Sigmoid colon (tissue), 7 donors: ENCODE measurements around the gene ASB8. TPM values are rescaled to one million over a fixed set of nuclear protein-coding genes. Genes with fewer than 3 reads are reported as not detected.

Experiments
- DNase-seq: peaks from one replicate; pipeline ENCODE4 v3.0.0-alpha.2; 2019
- H3K27ac ChIP-seq, 4 donors: fragments of 200-600 bp; sonication (generic); one replicate each; pipeline ENCODE4 v1.5.1; 2016 to 2019; ENCODE audit warnings: mild to moderate bottlenecking in 1 of 4
- H3K27me3 ChIP-seq, 3 donors: fragments of 200-600 bp; sonication (generic); one replicate each; pipeline ENCODE4 v1.5.1; 2019; ENCODE audit warnings: mild to moderate bottlenecking in 1 of 3
- H3K36me3 ChIP-seq, 4 donors: fragments of 200-600 bp; sonication (generic); one replicate each; pipeline ENCODE4 v1.5.1; 2016 to 2019
- H3K4me1 ChIP-seq, 4 donors: fragments of 200-600 bp; sonication (generic); one replicate each; pipeline ENCODE4 v1.5.1; 2017 to 2019
- H3K4me3 ChIP-seq, 4 donors: fragments of 200-600 bp; sonication (generic); one replicate each; pipeline ENCODE4 v1.5.1; 2017 to 2019; ENCODE audit warnings: mild to moderate bottlenecking in 2 of 4, moderate library complexity in 1 of 4
- H3K9me3 ChIP-seq, 4 donors: fragments of 200-600 bp in 3 of 4; sonication (generic) in 3 of 4; one replicate each; pipeline versions ENCODE4 v1.5.1 to v1.6.1; 2013 to 2019
- EP300 ChIP-seq, 4 donors: sonication (generic); formaldehyde crosslinking; IDR thresholded peaks; one replicate each; pipeline ENCODE4 v1.6.1; 2017; ENCODE audit warnings: antibody characterized with exemption in 4 of 4
- POLR2A ChIP-seq, 2 donors: fragments of 450-650 bp; IDR thresholded peaks; one replicate each; pipeline ENCODE4 v1.6.1; 2016; ENCODE audit warnings: antibody characterized with exemption in 2 of 2, mild to moderate bottlenecking in 2 of 2, moderate library complexity in 2 of 2
- POLR2AphosphoS5 ChIP-seq, 4 donors: sonication (generic); formaldehyde crosslinking; IDR thresholded peaks; one replicate each; pipeline ENCODE4 v1.6.1; 2017; ENCODE audit warnings: antibody characterized with exemption in 4 of 4
- WGBS, 2 donors: extraction: QIAGEN DNeasy Blood & Tissue Kit; methylation state at CpG; one replicate each; pipeline ENCODE4 v1.1.7; 2013; 5-methylcytosine and 5-hydroxymethylcytosine counted together
- intact Hi-C: fragments of 100-400 bp; cut with DNase I; formaldehyde crosslinking; loops from one replicate; pipeline ENCODE4 v1.15.1; 2023
- polyA plus RNA-seq, 3 donors: library from polyadenylated mRNA; stranded (reverse); fragments of 200-250 nt; gene quantifications; one replicate each; pipeline ENCODE4 v1.2.3, GENCODE V29; 2013
- total RNA-seq, 4 donors: library from RNA; depleted of rRNA; stranded (reverse); fragments of >200 nt; gene quantifications; one replicate each; pipeline ENCODE4 v1.1.0, GENCODE V29; 2016
- TF ChIP-seq, protein P1 (sequence below), 4 experiments: fragments of 450-650 bp in 3 of 4; fragments of 200-600 bp in 1 of 4; IDR thresholded peaks; one replicate each; pipeline ENCODE4 v1.5.1; 2016 to 2019; ENCODE audit warnings: antibody characterized with exemption in 4 of 4, mild to moderate bottlenecking in 3 of 4, moderate library complexity in 2 of 4
- donor health status: healthy with polysubstance abuse.
- donor health status: Bipolar disorder and iron deficiency.
- donor health status: healthy.

The ASB8 gene
- total and polyA plus RNA-seq, 7 donors, result 20.6 to 64.3 (median 35.6) TPM

DNA sequence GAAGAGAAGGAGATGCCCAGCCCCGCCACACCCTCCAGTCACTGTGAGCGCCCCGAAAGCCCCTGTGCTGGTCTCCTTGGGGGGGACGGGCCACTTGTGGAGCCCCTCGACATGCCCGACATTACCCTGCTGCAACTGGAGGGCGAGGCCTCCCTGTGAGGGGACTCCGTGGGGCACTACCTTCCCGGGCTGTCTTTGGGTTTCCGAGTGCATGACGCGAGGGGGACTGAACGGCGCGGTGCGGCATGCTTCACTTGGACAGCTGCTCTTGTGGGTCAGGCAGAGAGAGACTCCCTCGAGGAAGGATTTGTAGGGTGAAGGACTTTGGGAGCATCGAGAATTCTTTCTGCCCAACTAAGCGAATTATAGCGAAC lies 27.2 kb upstream of the ASB8 start:
- DNase-seq, result no peak
- Histone ChIP-seq H3K27ac (no peak overlapping the region), H3K27me3 (peaks cover 16 to 54% (median 25%) of the 10 kb centered on the region in 3 donors), H3K4me1 (peaks cover 0 to 28% (median 23%) of the 10 kb centered on the region in 4 donors), H3K9me3 (no peaks in the 10 kb centered on the region), H3K36me3 (no peaks in the 10 kb centered on the region), H3K4me3 (peak overlapping the region; percentile 46 to 62 (median 52))
- WGBS, 2 donors, result 11 to 22% methylated on average over 20 of the region's 20 CpGs
- no peak for TF ChIP-seq EP300 (IDR thresholded peaks at IDR 0.05)
- no peak for TF ChIP-seq POLR2AphosphoS5 (IDR thresholded peaks at IDR 0.05)
- TF ChIP-seq, protein P1, sequence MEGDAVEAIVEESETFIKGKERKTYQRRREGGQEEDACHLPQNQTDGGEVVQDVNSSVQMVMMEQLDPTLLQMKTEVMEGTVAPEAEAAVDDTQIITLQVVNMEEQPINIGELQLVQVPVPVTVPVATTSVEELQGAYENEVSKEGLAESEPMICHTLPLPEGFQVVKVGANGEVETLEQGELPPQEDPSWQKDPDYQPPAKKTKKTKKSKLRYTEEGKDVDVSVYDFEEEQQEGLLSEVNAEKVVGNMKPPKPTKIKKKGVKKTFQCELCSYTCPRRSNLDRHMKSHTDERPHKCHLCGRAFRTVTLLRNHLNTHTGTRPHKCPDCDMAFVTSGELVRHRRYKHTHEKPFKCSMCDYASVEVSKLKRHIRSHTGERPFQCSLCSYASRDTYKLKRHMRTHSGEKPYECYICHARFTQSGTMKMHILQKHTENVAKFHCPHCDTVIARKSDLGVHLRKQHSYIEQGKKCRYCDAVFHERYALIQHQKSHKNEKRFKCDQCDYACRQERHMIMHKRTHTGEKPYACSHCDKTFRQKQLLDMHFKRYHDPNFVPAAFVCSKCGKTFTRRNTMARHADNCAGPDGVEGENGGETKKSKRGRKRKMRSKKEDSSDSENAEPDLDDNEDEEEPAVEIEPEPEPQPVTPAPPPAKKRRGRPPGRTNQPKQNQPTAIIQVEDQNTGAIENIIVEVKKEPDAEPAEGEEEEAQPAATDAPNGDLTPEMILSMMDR (IDR thresholded peaks at IDR 0.05), result no peak
- no peak for TF ChIP-seq POLR2A (IDR thresholded peaks at IDR 0.05)
- intact Hi-C loops, result no loop called here

DNA sequence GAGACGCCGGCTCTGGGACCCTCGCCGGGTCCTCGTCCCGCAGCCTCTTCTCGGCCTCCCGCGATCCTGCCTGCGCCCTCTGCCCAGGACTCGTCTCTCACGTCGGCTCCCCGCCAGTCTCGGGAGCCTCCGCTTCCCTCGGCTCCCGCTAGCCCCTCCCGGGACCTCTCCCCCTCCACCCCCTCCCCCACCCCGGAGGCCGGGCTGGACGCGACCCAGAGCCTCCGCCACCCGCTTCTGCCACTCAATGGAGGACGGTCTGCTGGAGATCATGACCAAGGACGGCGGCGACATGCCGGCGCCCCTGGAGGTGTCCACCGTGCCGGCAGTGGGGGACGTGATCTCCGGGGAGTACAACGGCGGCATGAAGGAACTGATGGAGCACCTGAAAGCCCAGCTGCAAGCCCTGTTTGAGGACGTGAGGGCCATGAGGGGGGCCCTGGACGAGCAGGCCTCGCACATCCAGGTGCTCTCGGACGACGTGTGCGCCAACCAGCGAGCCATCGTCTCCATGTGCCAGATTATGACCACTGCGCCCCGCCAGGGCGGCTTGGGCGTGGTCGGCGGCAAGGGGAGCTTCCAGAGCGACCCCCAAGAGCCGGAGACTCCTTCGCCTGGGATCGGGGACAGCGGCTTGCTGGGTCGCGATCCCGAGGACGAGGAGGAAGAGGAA lies 26.7 kb upstream of the ASB8 start:
- peaks cover 16 to 57% (median 25%) of the 10 kb centered on the region in 3 donors for H3K27me3 ChIP-seq
- WGBS, 2 donors, result 4 to 5% methylated on average over 61 of the region's 61 CpGs
- TF ChIP-seq POLR2AphosphoS5 (IDR thresholded peaks at IDR 0.05) (no peak), EP300 (IDR thresholded peaks at IDR 0.05) (no peak), POLR2A (IDR thresholded peaks at IDR 0.05) (no peak)
- TF ChIP-seq, protein P1 (IDR thresholded peaks at IDR 0.05), result no peak
- peaks cover 0 to 28% (median 23%) of the 10 kb centered on the region in 4 donors for H3K4me1 ChIP-seq
- H3K27ac ChIP-seq, result peak overlapping the region in 2 of 4 donors; percentile 4 to 51
- H3K36me3 ChIP-seq, result no peaks in the 10 kb centered on the region
- H3K4me3 ChIP-seq, result peak overlapping the region; percentile 46 to 62 (median 52)
- intact Hi-C loops, result no loop called here
- H3K9me3 ChIP-seq, result no peaks in the 10 kb centered on the region
- no peak for DNase-seq

GRCh38 chr12:48183091-48183875 lies 26.0 kb upstream of the ASB8 start, which contains the start of gene CCDC184:
Gene CCDC184 (plus strand): TSS chr12:48183644. CDS start chr12:48184123, 479 bp downstream.
- intact Hi-C loops, result no loop called here

DNA sequence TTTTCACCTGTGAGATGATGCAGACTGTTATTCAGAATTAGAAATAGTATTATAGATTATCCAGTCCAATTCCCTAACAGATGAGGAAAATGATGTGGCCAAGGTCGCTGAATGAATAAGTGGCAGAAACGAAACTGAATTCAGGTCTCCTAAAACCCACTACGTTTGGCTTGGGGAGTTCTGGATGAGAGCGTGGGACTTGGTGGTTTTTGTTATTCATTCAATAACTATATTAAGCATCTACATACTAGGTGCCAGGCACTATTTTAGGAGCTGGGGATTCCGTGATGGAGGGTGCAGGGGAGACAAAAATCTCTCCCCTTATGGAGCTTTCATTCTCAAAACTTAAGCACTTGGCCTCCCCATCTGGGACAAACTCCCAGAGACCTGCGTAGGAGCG lies 25.3 kb upstream of the ASB8 start:
- H3K9me3 ChIP-seq, result no peaks in the 10 kb centered on the region
- H3K27me3 ChIP-seq, result peaks cover 16 to 68% (median 29%) of the 10 kb centered on the region in 3 donors
- peak overlapping the region; percentile 4 to 51 (median 24) for H3K27ac ChIP-seq
- peaks cover 0 to 28% (median 23%) of the 10 kb centered on the region in 4 donors for H3K4me1 ChIP-seq
- TF ChIP-seq POLR2AphosphoS5 (IDR thresholded peaks at IDR 0.05) (no peak), EP300 (IDR thresholded peaks at IDR 0.05) (no peak), POLR2A (IDR thresholded peaks at IDR 0.05) (no peak)
- TF ChIP-seq, protein P1 (IDR thresholded peaks at IDR 0.05), result no peak
- no peaks in the 10 kb centered on the region for H3K36me3 ChIP-seq
- 6 to 8% methylated on average over 7 of the region's 7 CpGs for WGBS, 2 donors
- H3K4me3 ChIP-seq, result peak overlapping the region in 3 of 4 donors; percentile 46 to 62 (median 59)
- DNase-seq, result no peak
- intact Hi-C loops, result no loop called here

More at GRCh38 chr12:48183091-48183875, 26.0 kb upstream of the ASB8 start, which contains the start of gene CCDC184:
- TF ChIP-seq EP300 (IDR thresholded peaks at IDR 0.05) (no peak), POLR2AphosphoS5 (IDR thresholded peaks at IDR 0.05) (peak in 1 of 4 donors; percentile 26), POLR2A (IDR thresholded peaks at IDR 0.05) (no peak)
- TF ChIP-seq, protein P1 (IDR thresholded peaks at IDR 0.05), result peak in 2 of 4 experiments; percentile 16 to 30
- H3K36me3 ChIP-seq, result no peaks in the 10 kb centered on the region
- peak; percentile 78 for DNase-seq
- H3K4me1 ChIP-seq, result peaks cover 0 to 28% (median 23%) of the 10 kb centered on the region in 4 donors
- H3K27me3 ChIP-seq, result peaks cover 16 to 62% (median 28%) of the 10 kb centered on the region in 3 donors
- H3K9me3 ChIP-seq, result no peaks in the 10 kb centered on the region
- H3K4me3 ChIP-seq, result peak within 1 kb of the TSS; percentile 46 to 62 (median 52)
- 1% methylated on average over 61 of the region's 61 CpGs for WGBS, 2 donors
- H3K27ac ChIP-seq, result peak within 1 kb of the TSS; percentile 4 to 51 (median 24)
